GM21576 (cell line): ENCODE data around the gene AUTS2.
A peak's percentile ranks its signal among the peaks of the same experiment; 100 is the strongest.

Experiments used
- ATAC-seq: cut with Tn5 transposase; IDR thresholded peaks from one replicate; pipeline ENCODE4 v1.9.1; 2021; ENCODE audit warnings: mild to moderate bottlenecking, moderate library complexity; ENCODE audit not compliant: unreplicated experiment

The AUTS2 gene

DNA sequence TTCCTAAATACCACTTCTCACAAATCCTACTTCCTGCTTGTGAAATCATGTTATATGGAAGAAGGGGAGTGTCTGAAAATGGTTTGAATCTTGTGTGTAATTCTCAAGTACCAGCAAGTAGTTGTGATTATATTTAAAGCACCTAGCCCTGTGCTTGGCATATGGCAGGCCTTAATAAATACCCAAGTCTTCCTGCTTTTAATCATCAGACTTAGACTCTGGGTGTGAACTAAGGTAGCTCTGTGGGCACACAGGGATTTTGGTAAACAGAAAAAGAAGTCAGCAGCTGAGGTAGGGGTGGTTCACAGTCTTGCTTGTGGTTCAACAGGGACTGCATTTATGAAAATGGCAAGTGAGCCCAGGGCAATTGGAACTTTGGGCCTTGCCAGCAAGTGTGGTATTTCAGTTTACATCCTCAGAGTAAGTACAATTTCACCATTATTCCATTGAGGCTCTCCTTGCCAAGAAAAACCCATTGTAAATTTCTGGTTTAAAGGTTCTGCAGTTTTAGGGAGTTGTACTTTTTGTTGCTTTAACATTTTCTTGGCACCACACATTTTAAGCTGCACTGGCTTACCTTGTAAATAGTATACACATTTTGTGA is 215.5 kb downstream of the AUTS2 start:
- ATAC-seq = no peak

DNA sequence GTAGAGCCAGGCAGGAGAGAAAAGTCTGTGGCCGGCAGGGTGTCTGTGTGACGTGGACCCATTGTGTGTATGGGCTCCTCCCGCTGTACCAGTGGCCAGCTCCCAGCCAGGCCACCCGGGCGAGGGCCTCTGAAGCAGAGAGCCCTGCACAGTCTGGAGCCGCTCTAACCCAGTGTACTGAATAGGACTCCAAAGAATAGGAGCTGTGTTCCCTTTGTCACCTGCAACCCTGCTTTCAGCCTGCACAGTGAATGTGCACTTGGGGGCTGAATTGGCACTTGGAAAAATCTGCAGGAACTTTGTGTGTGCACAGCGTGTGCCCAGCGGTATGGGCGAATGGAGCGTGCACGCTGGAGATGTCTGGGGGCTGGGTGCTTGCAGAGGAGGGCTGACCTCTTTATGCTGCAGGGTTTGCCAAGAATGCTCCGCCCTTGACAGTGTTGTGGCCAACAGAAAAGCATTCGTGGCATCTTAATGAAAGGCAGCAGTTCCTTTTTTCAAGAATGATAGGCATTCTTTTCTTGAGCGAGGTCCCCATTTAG is 216.2 kb downstream of the AUTS2 start:
- no peak for ATAC-seq

DNA sequence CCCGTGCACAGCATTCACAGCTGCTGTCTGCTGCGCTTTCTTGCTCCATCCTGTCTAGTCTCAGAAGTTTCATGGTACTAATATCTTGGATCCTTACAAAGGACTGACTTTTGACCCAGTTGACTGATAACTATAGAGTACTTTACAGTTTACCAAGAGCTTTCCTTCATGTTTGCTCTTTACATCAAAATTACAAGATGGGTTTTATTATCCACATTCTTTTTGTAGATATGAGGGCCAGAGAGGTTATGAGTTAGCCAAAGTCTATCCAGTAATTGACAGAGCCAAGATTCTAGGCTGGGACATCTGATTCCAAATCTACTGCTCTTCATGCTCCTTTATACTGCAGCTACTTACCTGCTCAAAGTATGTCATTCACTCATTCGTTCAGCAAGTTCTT is 218.2 kb downstream of the AUTS2 start:
- ATAC-seq = no peak

DNA sequence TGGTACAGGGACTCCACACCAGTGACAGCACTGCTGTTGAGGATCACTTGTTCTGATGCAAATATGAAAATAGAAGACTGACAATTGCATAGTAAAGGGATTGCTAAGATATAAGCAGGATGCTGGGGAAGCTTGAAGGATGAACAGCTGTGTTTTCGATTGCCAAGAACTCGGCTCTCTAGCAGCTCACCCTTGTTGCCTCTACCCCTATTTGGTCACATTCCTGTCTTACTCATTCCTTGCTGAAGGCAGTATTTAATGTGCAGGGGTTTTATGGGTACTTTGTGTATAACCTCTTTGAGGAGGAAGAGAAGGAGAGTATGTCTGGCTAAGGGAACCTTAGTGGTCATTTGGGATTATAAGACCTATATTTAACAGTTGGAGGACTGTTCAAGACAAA is 218.8 kb downstream of the AUTS2 start:
- no peak for ATAC-seq

DNA sequence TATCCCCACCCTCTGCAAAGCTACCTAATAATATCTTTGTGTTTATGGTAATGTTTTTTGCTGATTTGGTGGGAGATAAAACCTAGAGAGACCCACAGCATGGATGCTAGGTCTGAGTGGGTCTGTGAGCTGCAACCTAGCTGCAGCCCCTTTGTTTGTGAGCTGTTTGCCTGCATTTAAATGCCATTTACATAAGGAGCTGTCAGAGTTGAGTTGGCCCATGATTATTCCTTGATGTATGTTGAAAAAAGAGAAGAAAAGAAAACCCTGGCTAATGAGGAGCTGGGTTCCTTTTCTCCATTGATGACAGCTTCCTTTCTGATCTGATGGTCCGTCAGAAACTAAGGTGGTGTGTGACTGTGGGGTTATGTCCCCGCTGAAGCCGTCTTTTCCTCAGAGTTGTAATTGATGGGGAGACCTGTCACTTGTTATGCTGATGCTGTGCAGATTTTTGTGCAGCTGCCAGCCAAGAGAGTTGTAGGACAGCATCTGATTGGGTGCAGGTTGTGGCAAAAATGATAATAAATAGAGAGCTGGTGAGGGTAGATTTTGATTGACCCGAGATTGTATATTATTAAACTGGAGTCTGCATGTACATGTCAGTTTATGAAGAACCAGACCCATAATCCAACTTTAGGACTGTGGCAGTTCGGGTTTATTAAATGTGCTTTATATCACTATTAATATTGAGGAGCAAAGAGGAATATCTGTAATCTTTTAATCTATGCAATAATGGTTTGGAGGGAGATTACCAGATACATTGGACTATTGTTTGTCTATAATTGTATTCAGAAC is 219.8 kb downstream of the AUTS2 start:
- ATAC-seq = no peak

DNA sequence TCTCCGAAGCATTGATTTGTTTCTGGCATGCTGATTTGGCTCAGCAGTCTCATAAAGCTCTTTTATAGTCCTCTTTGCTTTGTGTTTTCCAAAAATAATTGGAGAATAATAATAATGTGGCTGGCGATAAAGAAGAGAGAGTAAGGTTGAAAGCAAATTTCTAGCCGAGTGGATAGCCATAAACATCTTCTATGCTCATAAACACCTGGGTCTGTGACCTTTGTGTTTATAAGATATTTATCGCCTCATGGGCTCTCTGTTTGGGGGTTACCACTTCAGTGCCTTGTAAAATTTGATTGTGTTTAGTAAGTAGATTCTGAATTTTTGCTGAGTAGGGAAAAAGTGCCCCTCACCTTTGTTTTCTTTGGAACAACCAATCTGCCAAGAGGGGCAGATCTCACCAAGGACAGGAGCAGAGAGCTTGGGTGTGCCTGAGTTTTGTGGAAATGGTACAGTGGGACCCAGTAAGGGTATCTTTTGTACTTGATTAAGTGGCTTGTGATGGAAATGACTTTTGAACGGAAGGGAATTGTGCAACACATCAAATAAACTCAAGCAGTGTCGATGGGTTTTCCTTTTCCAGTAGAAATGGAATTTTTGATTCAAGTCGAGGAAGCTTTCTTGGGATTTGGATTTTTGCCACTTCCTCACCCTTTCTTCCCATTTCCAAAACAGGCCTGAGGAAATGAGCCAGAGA is 220.5 kb downstream of the AUTS2 start:
- ATAC-seq = no peak

DNA sequence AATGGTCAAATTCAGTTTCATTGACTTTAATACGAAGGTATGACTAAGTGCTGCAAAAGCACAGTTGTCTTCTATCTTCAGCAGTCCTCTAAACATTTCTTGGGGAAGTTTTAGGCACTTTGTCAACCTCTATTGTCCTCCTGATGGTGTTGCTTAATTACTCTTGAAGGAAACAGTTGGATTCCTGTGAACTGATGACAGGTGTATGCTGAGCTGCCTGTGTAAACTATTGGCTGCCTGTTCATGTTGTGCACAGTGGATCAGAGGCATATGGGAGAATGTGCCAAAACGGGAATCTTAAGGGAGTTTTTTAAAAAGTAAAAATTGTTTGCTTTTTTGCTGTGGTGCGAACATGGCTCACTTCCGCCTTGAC is 221.0 kb downstream of the AUTS2 start:
- ATAC-seq = no peak

DNA sequence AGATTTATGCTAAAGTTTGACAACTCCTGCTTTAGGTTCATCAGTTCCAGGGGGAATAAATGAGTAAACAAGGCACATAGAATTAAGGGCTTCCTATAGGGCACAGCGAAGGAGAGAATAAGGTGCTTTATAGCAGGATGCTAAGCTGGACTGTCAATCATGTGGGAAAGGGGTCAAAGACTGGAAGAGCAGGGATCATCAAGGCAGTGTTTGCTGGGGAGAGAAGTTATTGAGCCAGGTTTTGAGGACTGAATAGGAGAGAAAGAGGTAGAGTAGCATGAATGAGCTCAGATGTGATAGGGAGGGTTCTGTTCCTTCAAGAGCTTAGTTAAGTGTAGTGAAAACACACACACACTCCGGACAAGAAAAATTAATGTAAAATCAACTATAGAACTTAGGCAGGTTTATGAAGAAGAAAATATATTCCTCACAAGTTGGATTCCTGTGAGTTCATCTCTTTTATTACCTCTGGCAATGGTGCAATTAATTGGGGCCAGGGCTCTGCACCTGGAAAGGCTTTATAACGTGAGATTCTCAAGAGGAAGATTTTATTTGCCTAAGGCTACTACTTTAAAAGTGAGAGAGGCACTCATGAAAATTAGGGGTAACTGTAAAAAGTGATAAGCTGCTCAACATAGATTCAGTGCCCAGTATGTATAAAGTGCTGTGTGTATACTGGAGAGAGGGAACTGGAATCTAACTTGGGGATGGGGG is 222.4 kb downstream of the AUTS2 start:
- ATAC-seq = no peak

DNA sequence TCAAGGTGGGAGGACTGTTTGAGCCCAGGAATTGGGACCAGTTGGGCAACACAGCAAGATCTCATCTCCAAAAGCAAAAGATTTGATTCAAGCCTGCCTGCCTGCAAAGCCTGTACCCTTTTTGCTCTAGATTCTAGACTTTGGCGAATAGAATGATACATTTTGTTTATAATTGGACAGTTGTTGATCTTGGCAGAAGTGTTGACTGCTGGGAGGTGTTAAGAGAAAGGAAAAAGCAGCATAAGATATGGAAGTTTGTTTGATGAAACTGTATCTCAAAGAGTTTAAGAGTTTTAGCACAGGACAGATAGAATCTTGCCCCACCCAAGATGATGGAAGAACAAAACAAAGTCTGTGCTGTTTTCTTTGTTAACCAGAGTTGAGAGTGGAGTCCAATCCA is 224.1 kb downstream of the AUTS2 start:
- no peak for ATAC-seq

DNA sequence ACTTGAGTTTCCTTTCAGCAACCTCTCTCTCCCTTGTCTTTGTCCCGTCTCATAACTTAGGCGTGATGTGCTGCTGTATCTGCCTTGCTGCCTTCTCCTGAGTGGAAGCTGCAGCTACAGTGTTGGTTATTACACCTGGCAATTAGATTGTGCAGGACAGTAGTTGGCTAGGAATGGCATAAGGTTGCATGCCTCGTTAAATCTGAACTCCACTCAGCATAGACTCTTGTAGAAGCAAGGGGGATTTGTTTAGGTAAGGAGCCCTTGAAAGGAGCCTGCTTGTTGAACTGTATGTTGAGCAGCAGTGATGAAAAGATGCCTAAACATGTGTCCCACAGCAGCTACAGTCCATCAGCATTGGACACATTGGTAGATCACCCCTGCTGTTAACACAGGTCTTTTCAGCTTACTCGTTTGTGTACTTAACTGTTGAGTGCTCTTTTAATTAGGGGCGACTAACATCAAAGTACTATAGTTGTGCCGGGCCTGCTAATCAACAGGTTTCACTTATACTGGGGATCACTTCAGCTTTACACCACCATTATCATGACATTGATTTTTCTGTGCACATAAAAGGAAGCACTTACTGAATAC is 225.0 kb downstream of the AUTS2 start:
- no peak for ATAC-seq

DNA sequence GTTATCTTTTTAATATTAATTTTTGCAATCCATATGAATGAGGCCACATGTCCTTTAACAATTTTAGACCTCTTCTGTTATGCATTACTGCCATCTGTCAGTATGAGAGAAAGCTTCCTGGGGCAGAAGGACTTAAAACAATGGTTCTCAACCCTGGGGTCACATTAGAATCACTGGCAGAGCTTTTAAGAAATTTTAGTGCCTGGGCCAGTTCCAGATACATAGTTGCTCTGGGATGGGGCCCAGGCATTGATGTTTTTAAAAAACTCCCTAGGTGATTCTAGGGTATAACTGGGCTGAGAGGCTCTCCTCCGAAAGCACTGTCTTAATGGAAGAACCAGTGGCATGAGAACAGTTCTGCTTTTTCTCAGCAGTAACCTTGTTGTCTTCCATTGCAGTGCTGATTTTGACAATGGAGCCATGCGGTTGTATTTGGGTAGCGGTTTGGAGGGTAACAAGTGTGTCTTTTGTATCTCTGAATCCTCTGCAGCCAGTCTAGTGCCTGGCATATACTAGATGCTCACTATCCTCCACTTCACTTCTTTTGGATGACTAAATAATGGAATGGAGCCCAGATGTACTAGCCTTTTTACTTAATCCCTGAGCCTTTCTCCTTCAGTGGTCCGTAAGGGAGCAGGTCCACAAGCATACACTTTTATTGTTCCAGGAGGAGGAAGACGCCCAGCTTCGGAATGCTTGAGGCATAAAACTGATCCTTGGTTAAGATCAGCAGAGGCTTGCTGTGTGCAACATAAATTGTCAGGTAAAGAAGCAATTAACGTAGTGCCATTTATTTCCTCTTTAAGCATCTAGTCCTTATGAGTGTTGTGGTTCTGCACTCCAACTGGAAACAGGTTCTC is 227.1 kb downstream of the AUTS2 start:
- no peak for ATAC-seq

DNA sequence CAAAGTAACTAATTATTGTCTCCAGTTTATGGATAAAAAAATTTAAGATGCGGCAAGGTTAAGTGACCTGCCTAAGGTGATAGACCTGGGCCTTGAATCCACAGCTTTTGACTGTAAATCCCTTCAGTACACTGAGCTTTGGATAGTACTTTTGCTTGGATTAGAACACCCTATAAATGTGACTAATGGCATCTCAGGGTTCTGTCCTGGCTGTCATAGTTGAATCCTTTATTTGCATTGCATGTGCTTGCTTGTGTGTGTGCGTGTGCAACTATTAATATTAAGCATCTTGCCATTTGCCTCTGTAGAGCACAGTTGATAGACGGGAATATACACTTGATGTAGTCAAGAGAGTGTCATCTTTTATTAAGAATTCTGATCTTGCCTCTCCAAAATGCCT is 228.0 kb downstream of the AUTS2 start:
- no peak for ATAC-seq

DNA sequence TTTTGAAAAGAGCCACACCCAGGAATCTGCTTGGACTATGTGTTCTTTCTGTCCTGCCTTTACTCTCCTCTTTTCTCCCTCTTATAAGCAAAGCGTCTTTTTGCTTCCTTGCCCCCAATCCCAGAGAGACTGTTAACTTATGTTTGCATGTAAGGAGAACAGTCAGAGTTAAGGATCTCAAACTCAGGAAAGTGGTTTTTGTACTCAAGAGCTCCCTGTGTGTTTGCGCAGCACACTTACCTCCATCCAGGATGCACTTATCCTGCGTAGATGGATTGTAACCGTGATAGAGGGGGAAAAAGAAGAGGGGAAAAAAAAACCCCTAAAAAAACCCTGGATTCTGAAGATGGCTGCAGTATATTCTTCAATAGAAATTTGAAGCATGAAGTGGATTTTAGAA is 228.9 kb downstream of the AUTS2 start:
- no peak for ATAC-seq

DNA sequence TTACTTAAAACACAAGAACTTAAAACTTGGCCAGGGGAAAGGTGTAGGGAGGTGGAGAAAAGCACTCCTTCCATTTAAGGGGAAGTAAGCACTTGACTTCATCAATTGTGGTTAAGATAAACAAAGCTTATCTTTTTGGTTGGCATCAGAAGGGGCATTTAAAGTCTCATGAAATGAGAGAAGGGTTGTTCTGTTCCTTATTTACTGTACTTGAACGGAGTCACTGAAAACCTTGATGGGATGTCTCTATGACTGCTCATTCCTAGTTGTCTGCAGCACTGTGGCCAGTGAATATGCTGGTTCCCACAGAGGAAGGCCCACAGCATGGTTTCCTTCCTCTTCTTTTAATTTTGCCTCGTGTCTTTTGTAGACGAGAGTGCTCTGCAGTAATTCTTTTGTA is 229.3 kb downstream of the AUTS2 start:
- ATAC-seq = no peak

DNA sequence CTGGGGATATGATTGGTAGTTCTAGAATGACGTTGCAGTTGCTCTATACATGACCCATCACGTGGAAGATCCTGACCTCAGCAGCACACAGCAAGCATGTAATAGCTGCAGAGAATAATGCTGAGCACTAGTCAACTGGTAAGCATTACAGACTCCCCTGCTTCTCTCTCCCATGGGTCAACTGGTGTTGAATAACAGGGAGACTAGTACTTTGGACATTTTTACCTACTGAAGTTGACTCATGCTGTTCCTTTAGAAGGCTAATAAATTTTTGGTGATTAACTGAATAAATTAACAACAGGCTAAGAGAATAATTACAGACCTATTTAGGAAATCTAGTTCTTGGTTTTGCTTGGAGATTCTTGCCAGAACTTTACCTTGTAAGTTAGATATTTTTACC is 234.1 kb downstream of the AUTS2 start:
- no peak for ATAC-seq

DNA sequence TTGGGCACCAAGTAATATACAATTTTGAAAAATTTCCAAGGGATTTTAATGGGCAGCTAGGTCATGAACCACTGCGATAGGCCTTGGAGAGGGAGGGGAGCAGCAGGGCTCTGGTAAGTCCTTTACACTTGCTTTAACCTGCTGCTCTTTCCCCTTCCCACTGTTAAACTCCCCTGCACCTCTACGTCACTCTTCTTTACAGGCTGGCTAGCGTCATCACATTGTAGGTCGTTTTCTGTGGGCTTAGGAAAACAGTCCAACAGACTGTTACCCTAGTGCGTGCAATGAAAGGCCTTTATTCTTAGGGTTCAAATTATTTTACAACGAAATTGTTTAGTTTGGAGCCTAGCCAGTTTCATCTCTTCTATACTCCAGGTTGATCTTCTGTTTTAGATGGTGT is 235.7 kb downstream of the AUTS2 start:
- ATAC-seq = no peak

DNA sequence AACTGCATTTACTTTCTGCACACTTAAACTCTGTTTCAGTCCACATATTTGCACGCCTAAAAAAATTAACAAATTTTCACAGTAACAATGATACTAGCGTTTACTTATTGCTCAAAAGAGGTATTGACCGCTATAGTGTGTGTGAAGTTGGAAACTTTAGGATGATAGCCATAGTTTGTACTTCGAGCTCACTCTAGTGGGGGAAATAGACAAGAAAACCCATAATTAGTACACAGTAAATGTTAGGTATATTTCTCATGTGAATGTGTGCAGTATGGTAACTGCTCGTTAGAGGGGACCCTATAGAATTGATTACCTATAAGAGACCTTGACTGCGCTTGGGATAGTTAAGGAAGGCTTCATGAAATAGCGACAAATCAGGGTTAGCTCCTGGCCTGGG is 238.4 kb downstream of the AUTS2 start:
- ATAC-seq = no peak

DNA sequence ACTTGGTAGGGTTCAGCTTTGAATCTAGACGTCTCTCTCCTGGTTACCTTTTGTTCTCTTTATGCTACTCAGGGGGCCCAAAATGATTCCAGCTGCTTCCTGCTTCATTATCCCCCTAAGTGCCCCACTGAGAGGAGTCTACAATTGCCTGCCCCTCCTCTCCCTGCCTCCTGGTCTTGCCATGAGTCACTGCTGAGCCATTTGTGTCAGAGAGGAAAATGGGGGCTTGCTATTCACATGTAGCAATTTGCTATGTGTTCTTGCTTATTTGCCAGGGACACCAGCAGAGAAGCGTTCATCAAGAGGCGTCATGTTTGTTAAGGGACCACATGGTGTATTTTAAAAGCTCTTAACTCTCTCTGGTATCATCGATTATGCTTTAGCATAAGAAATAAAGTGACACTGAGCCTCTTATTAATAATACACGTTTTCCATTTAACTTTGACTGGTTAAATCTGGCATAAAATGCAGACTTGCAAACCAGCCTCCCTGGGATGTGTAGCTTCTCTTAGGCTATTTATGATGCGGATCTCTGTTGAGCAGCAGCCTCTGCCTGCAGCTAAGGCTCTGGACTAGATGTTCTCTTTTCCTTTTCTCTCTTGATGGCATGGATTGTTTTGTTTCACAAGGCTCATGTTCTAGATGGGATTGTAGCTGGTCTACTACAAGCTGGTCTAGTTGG is 239.3 kb downstream of the AUTS2 start:
- no peak for ATAC-seq

DNA sequence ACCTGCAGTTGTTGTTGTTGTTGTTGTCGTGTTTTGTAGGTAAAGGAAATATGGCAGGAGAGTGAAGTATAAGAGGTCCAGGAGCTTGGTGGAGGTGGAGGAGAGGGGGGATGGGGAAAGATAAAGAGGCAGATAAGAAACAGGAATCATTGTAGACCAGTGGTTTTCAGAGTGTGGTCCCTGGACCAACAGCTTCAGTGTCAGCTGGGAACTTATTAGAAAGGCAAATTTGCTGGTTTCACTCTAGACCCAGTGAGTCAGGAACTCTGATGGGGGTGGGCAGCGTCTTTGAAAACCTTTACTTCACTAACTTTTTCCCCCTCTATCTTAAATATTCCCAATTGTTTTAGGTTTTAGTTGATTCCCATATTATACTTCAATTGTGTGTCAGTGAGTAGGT is 241.5 kb downstream of the AUTS2 start:
- ATAC-seq = peak; percentile 42
